B cell (primary cell): ENCODE data around the gene TOGARAM1. TPM values are rescaled to one million over a fixed set of nuclear protein-coding genes. Genes with fewer than 3 reads are reported as not detected.

Experiments used
- ATAC-seq: fragments of 200-7000 bp; cut with Tn5 transposase; one replicate; pipeline ENCODE4 v1.10.0; 2021; ENCODE audit warnings: low read depth, mild to moderate bottlenecking, moderate number of reproducible peaks, moderate library complexity
- CTCF ChIA-PET: fragments of 350-600 bp; sonication (Branson Sonifier 250); formaldehyde crosslinking; loops from one replicate; lab custom pipeline; 2021; ENCODE audit warnings: antibody characterized with exemption, inconsistent platforms; lab: Charles Lee
- POLR2A ChIA-PET: fragments of 350-600 bp; sonication (Branson Sonifier 250); formaldehyde crosslinking; loops from one replicate; lab custom pipeline; 2021; ENCODE audit warnings: antibody characterized with exemption; lab: Charles Lee
- DNase-seq: peaks from one replicate; pipeline ENCODE4 v3.0.0; 2013
- H2AFZ ChIP-seq: 2 replicates; pipeline ENCODE4 v1.6.1; 2012; ENCODE audit warnings: mild to moderate bottlenecking, low read depth, low read length; ENCODE audit not compliant: insufficient read depth, poor library complexity, severe bottlenecking
- H3K27ac ChIP-seq, 2 donors: 1 replicate in 1 of 2; 2 replicates in 1 of 2; pipeline ENCODE4 v1.5.1; 2012 to 2013; ENCODE audit warnings: low read length in 2 of 2, mild to moderate bottlenecking in 2 of 2, moderate library complexity in 1 of 2
- H3K27me3 ChIP-seq, 4 experiments: fragments of 200-600 bp in 1 of 4; sonication (generic) in 1 of 4; replicated peaks in 1 of 4; 1 replicate in 2 of 4; 2 replicates in 2 of 4; pipeline versions ENCODE4 v1.6.1 to v1.7.0; 2013 to 2016; ENCODE audit warnings: low read length in 3 of 4, mild to moderate bottlenecking in 2 of 4, mixed read lengths in 1 of 4, moderate library complexity in 1 of 4; ENCODE audit not compliant: insufficient read depth in 4 of 4, control insufficient read depth in 3 of 4; ENCODE audit errors: control extremely low read depth in 1 of 4
- H3K36me3 ChIP-seq, 2 experiments: replicated peaks in 1 of 2; 1 replicate in 1 of 2; 2 replicates in 1 of 2; pipeline versions ENCODE4 v1.6.1 to v1.7.1; 2013; ENCODE audit warnings: low read length in 1 of 2; ENCODE audit not compliant: insufficient read depth in 2 of 2, control insufficient read depth in 1 of 2; ENCODE audit errors: control extremely low read depth in 1 of 2, extremely low read depth in 1 of 2
- H3K4me1 ChIP-seq, 2 donors: fragments of 200-600 bp in 1 of 2; sonication (generic) in 1 of 2; 1 replicate in 1 of 2; 2 replicates in 1 of 2; pipeline versions ENCODE4 v1.5.1 to v1.6.1; 2013 to 2017; ENCODE audit warnings: low read length in 2 of 2; ENCODE audit not compliant: control insufficient read depth in 2 of 2, insufficient read depth in 2 of 2
- H3K4me2 ChIP-seq: replicated peaks from 2 replicates; pipeline ENCODE3; 2012; ENCODE audit warnings: mild to moderate bottlenecking, low read depth, low read length; ENCODE audit not compliant: poor library complexity, severe bottlenecking
- H3K4me3 ChIP-seq, 5 experiments: fragments of 200-600 bp in 1 of 5; sonication (generic) in 1 of 5; 1 replicate in 3 of 5; 2 replicates in 2 of 5; pipeline versions ENCODE4 v1.5.1 to v1.7.0; 2011 to 2016; ENCODE audit warnings: low read length in 4 of 5, mild to moderate bottlenecking in 4 of 5, low read depth in 2 of 5, control low read depth in 1 of 5, moderate library complexity in 1 of 5; ENCODE audit not compliant: insufficient read depth in 1 of 5; ENCODE audit errors: control extremely low read depth in 1 of 5, extremely low read depth in 1 of 5
- H3K79me2 ChIP-seq: fragments of 200-600 bp; sonication (generic); one replicate; pipeline ENCODE4 v1.6.0; 2016; ENCODE audit warnings: low read length; ENCODE audit not compliant: control insufficient read depth, insufficient read depth
- H3K9ac ChIP-seq: fragments of 200-600 bp; sonication (generic); 2 replicates; pipeline ENCODE4 v1.6.1; 2017; ENCODE audit warnings: mild to moderate bottlenecking, low read length, moderate library complexity
- H3K9me3 ChIP-seq, 3 donors: one replicate each; pipeline versions ENCODE4 v1.6.1 to v1.7.1; 2013; ENCODE audit warnings: low read length in 2 of 3; ENCODE audit not compliant: control insufficient read depth in 2 of 3, insufficient read depth in 1 of 3; ENCODE audit errors: control extremely low read depth in 1 of 3
- H4K20me1 ChIP-seq: 2 replicates; pipeline ENCODE4 v1.6.0; 2012; ENCODE audit warnings: mild to moderate bottlenecking, low read length; ENCODE audit not compliant: insufficient read depth, control insufficient read depth, poor library complexity, severe bottlenecking
- H3K27ac Mint-ChIP-seq: one replicate; pipeline ENCODE4 v1.8.0; 2021; ENCODE audit warnings: mixed read lengths
- H3K27me3 Mint-ChIP-seq: one replicate; pipeline ENCODE4 v1.8.0; 2021; ENCODE audit warnings: mixed read lengths
- H3K4me1 Mint-ChIP-seq: one replicate; pipeline ENCODE4 v1.8.0; 2021; ENCODE audit warnings: mixed read lengths
- H3K4me3 Mint-ChIP-seq: one replicate; pipeline ENCODE4 v1.8.0; 2021; ENCODE audit warnings: mixed read lengths
- H3K9me3 Mint-ChIP-seq: one replicate; pipeline ENCODE4 v1.8.0; 2022; ENCODE audit warnings: mixed read lengths; ENCODE audit not compliant: insufficient read depth
- CTCF ChIP-seq: fragments of 200-600 bp; IDR thresholded peaks from one replicate; pipeline ENCODE4 v1.8.0; 2022; ENCODE audit warnings: antibody characterized with exemption, mild to moderate bottlenecking
- EZH2 ChIP-seq: IDR thresholded peaks from 2 replicates; pipeline ENCODE4 v1.6.1; 2012; ENCODE audit warnings: borderline replicate concordance, low read depth, mild to moderate bottlenecking, moderate library complexity, low read length; ENCODE audit not compliant: insufficient read depth, poor library complexity, severe bottlenecking
- WGBS: methylation state at CpG from one replicate; pipeline ENCODE4 v1.1.5; 2013; ENCODE audit warnings: missing lambda C conversion rate; ENCODE audit not compliant: insufficient coverage; 5-methylcytosine and 5-hydroxymethylcytosine counted together
- intact Hi-C: fragments of 100-400 bp; cut with micrococcal nuclease; formaldehyde crosslinking; loops from one replicate; pipeline ENCODE4 v1.10.0; 2022
- polyA plus RNA-seq: library from polyadenylated mRNA; depleted of rRNA; stranded (reverse); fragments of >200 nt; gene quantifications from 2 replicates; pipeline ENCODE4 v1.2.3, GENCODE V29; 2012
- total RNA-seq, 2 donors: library from RNA; stranded (reverse); fragments of 120-200 nt in 1 of 2; gene quantifications; 1 replicate in 1 of 2; 2 replicates in 1 of 2; pipeline versions ENCODE4 v1.2.3 to v1.2.4, GENCODE V29; 2013 to 2022

Gene TOGARAM1
- total and polyA plus RNA-seq, 2 donors (not counting 1 experiment from before 2014, with no cell fraction given), result 3.4 to 23.9 TPM

- Histone ChIP-seq H3K27me3 (no peaks in the 10 kb centered on the region), H3K4me2 (peak overlapping the region; percentile 98), H3K9ac (peak overlapping the region; percentile 96), H3K79me2 (peaks cover 91% of the 10 kb centered on the region), H3K9me3 (peaks cover 1 to 15% (median 8%) of the 10 kb centered on the region in 3 donors), H3K36me3 (no peaks in the 10 kb centered on the region), H3K4me3 (peak overlapping the region; percentile 81 to 96 (median 92)), H4K20me1 (peaks cover 23% of the 10 kb centered on the region), H2AFZ (peak overlapping the region; percentile 98), H3K4me1 (peaks cover 45 to 55% of the 10 kb centered on the region in 2 donors), H3K27ac (peak overlapping the region; percentile 84 to 93)
- intact Hi-C loops, result no loop called here
- Mint-ChIP-seq H3K4me3 (no peak overlapping the region), H3K9me3 (peaks cover 7% of the 10 kb centered on the region), H3K27me3 (no peaks in the 10 kb centered on the region), H3K4me1 (peaks cover 50% of the 10 kb centered on the region), H3K27ac (no peak overlapping the region)
- TF ChIP-seq EZH2, result no peak
- TF ChIP-seq CTCF, result no peak
- ATAC-seq (no peak), DNase-seq (no peak)
- CTCF ChIA-PET, result interaction anchor here (1.8 kb wide), 1 partner anchor 305 kb away, joined by 4 read pairs; no protein-coding TSS in a partner anchor
- POLR2A ChIA-PET, result interaction anchor here (0.5 to 3.0 kb wide), 5 partner anchors 66 to 290 kb away, joined by 5 to 22 read pairs (median 15); partner anchors contain the start of genes FANCM, FKBP3, MIS18BP1 and PRPF39
- 21% methylated on average over 13 of the region's 13 CpGs for WGBS
Measured at GRCh38 chr14:44963044-44963528, 1.1 kb downstream of the TOGARAM1 start.

GRCh38 chr14:44963775-44964380 lies 1.9 kb downstream of the TOGARAM1 start:
- Histone ChIP-seq H2AFZ (no peak overlapping the region), H3K4me3 (peak overlapping the region in 4 of 5 experiments; percentile 3 to 96 (median 56)), H3K27ac (no peak overlapping the region), H3K4me2 (peak overlapping the region; percentile 98), H3K79me2 (peaks cover 90% of the 10 kb centered on the region), H3K9ac (peak overlapping the region; percentile 96), H3K4me1 (peaks cover 45 to 55% of the 10 kb centered on the region in 2 donors), H3K9me3 (peaks cover 1 to 17% (median 13%) of the 10 kb centered on the region in 3 donors), H4K20me1 (peaks cover 15% of the 10 kb centered on the region), H3K27me3 (no peaks in the 10 kb centered on the region), H3K36me3 (peaks cover 0 to 5% of the 10 kb centered on the region in 2 experiments)
- peak; percentile 16 for DNase-seq
- ChIA-PET CTCF (interaction anchor here (0.6 kb wide), 1 partner anchor 72 kb away, joined by 3 read pairs; no protein-coding TSS in a partner anchor), POLR2A (no interaction called here)
- H3K4me1 Mint-ChIP-seq, result peaks cover 53% of the 10 kb centered on the region
- no peaks in the 10 kb centered on the region for H3K27me3 Mint-ChIP-seq
- TF ChIP-seq CTCF (no peak), EZH2 (no peak)
- no peak overlapping the region for H3K27ac Mint-ChIP-seq
- no peak for ATAC-seq
- no peak overlapping the region for H3K4me3 Mint-ChIP-seq
- WGBS, result 37% methylated on average over 6 of the region's 7 CpGs
- peaks cover 9% of the 10 kb centered on the region for H3K9me3 Mint-ChIP-seq
- intact Hi-C loops, result no loop called here
